Measurements from ENCODE around the gene HDAC11.
A peak's percentile ranks its signal among the peaks of the same experiment; 100 is the strongest.

Gene HDAC11

GRCh38 chr3:13528217-13528867 lies 48.2 kb downstream of the HDAC11 start:
- peak; percentile 68 for DNase-seq

GRCh38 chr3:13529196-13530112 lies 49.3 kb downstream of the HDAC11 start:
- DNase-seq, result no peak

GRCh38 chr3:13530241-13531009 lies 50.3 kb downstream of the HDAC11 start:
- DNase-seq, result no peak

- DNase-seq, result no peak
Measured at GRCh38 chr3:13532085-13532484, 52.0 kb downstream of the HDAC11 start.

- DNase-seq, result no peak
Measured at GRCh38 chr3:13532631-13533030, 52.5 kb downstream of the HDAC11 start.

GRCh38 chr3:13533885-13534301 lies 53.8 kb downstream of the HDAC11 start:
- DNase-seq, result no peak

GRCh38 chr3:13535526-13535875 lies 55.4 kb downstream of the HDAC11 start:
- no peak for DNase-seq

- DNase-seq, result no peak
Measured at GRCh38 chr3:13535905-13536304, 55.8 kb downstream of the HDAC11 start.

- no peak for DNase-seq
Measured at GRCh38 chr3:13536432-13536831, 56.3 kb downstream of the HDAC11 start.

GRCh38 chr3:13536832-13537231 lies 56.7 kb downstream of the HDAC11 start:
- peak; percentile 51 for DNase-seq

- no peak for DNase-seq
Measured at GRCh38 chr3:13537244-13537908, 57.3 kb downstream of the HDAC11 start.

GRCh38 chr3:13537909-13538296 lies 57.8 kb downstream of the HDAC11 start:
- DNase-seq, result no peak

- DNase-seq, result no peak
Measured at GRCh38 chr3:13538520-13539291, 58.6 kb downstream of the HDAC11 start.

- no peak for DNase-seq
Measured at GRCh38 chr3:13539292-13539638, 59.2 kb downstream of the HDAC11 start.

- no peak for DNase-seq
Measured at GRCh38 chr3:13539671-13540070, 59.6 kb downstream of the HDAC11 start.

- no peak for DNase-seq
Measured at GRCh38 chr3:13540297-13540995, 60.3 kb downstream of the HDAC11 start.

- DNase-seq, result no peak
Measured at GRCh38 chr3:13541691-13542090, 61.6 kb downstream of the HDAC11 start.

GRCh38 chr3:13542142-13542541 lies 62.0 kb downstream of the HDAC11 start:
- no peak for DNase-seq

- no peak for DNase-seq
Measured at GRCh38 chr3:13543253-13543652, 63.1 kb downstream of the HDAC11 start.

GRCh38 chr3:13544293-13544831 lies 64.3 kb downstream of the HDAC11 start:
- peak; percentile 37 for DNase-seq

- DNase-seq, result no peak
Measured at GRCh38 chr3:13544951-13545651, 65.0 kb downstream of the HDAC11 start.
